AG09319 (cell line): ENCODE measurements around the gene GPR132.

Source experiments
- DNase-seq: peaks from one replicate; pipeline ENCODE4 v3.0.0-alpha.2; 2010; ENCODE audit warnings: low read depth; ENCODE audit errors: extremely low read depth
- TF ChIP-seq, protein P1 (sequence below): IDR thresholded peaks from 2 replicates; pipeline ENCODE4 v1.5.1; 2011; ENCODE audit warnings: low read depth, mild to moderate bottlenecking, inconsistent platforms, low read length, moderate library complexity

The GPR132 gene

DNA sequence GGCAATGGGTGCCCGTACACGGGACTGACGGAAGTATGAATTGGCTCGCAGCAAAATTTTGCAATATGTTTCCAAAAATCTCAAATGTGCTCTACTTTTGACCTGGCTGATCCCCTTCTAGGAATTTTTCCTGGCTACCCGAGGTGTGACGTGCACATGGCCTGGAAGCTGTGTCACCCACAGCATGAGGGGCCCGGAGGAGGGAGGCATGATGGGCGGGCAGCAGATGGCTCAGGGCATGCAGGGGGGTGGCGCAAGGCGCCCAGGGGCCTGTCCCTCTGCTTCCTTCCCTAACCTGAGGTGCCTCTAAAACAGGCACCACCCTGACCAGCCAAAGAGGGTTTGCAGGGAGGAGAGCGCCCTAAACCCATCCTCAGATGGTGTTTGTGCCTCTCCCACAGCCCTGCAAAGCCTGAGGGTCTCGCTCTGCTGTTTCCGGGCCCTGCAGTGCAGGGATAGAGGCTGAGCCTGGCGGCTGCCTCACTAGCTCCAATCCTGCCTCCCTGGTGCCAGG is 6.7 kb downstream of the GPR132 start:
- TF ChIP-seq, protein P1, sequence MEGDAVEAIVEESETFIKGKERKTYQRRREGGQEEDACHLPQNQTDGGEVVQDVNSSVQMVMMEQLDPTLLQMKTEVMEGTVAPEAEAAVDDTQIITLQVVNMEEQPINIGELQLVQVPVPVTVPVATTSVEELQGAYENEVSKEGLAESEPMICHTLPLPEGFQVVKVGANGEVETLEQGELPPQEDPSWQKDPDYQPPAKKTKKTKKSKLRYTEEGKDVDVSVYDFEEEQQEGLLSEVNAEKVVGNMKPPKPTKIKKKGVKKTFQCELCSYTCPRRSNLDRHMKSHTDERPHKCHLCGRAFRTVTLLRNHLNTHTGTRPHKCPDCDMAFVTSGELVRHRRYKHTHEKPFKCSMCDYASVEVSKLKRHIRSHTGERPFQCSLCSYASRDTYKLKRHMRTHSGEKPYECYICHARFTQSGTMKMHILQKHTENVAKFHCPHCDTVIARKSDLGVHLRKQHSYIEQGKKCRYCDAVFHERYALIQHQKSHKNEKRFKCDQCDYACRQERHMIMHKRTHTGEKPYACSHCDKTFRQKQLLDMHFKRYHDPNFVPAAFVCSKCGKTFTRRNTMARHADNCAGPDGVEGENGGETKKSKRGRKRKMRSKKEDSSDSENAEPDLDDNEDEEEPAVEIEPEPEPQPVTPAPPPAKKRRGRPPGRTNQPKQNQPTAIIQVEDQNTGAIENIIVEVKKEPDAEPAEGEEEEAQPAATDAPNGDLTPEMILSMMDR: no peak
- DNase-seq: no peak

GRCh38 chr14:105056303-105056831 is 8.9 kb downstream of the GPR132 start:
- TF ChIP-seq, protein P1: no peak

GRCh38 chr14:105055736-105056302 is 9.4 kb downstream of the GPR132 start:
- TF ChIP-seq, protein P1: no peak
- DNase-seq: no peak

More at GRCh38 chr14:105056303-105056831, 8.9 kb downstream of the GPR132 start:
- no peak for DNase-seq

DNA sequence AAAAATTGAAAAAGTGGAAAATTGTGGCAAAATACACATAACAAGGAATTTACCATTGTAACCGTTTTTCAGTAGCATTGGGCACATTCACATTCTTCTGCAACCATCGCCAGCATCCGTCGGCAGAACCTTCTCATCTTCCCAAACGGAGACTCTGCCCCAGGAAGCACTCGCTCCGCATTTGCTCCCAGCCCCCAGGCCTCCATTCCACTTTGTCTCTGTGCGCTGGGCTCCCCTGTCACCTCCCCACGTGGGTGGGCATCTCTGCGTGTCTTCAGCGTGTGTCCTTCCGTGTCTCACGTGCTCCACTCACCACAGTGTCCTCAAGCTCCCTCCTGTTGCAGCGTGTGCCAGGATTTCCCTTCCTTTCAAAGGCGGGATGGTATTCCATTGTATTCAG is 9.9 kb downstream of the GPR132 start:
- DNase-seq: no peak
- TF ChIP-seq, protein P1: no peak

GRCh38 chr14:105053996-105054395 is 11.2 kb downstream of the GPR132 start:
- TF ChIP-seq, protein P1: no peak
- DNase-seq: no peak

GRCh38 chr14:105053421-105053820 is 11.8 kb downstream of the GPR132 start:
- no peak for DNase-seq
- TF ChIP-seq, protein P1: no peak

DNA sequence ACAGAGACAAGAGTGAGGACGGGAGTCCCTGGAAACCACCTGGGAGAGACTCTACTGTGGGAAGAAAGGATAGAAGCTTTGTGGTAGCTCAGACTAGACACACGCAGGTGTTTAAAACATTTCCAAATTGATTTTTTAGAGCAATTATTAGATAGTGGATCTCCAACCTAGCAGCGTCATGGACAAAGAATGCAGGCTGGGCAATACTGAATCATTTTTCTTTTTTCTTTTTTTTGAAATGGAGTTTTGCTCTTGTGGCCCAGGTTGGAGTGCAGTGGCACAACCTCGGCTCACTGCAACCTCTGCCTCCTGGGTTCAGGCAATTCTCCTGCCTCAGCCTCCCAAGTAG is 13.1 kb downstream of the GPR132 start:
- DNase-seq: no peak
- TF ChIP-seq, protein P1: no peak
